SK-N-SH (cell line): Measurements from ENCODE around the gene C4orf50. TPM values are rescaled to one million over a fixed set of nuclear protein-coding genes. Genes with fewer than 3 reads are reported as not detected.

Source experiments
- CTCF ChIA-PET: fragments of 300-600, 350-600 bp; formaldehyde crosslinking; extraction: SDS; loops from one replicate; lab custom pipeline; 2021; lab: Yijun Ruan, JAX
- POLR2A ChIA-PET: fragments of 350-600 bp; sonication (Branson Sonifier 250); formaldehyde crosslinking; extraction: SDS; loops from one replicate; lab custom pipeline; 2020; ENCODE audit warnings: antibody characterized with exemption, inconsistent platforms; lab: Yijun Ruan, JAX
- DNase-seq: peaks from one replicate; pipeline ENCODE4 v3.0.0; 2012
- H2AFZ ChIP-seq: fragments of 200-600 bp; sonication (generic); 2 replicates; pipeline ENCODE4 v1.8.1; 2016; ENCODE audit warnings: antibody characterized with exemption, mild to moderate bottlenecking, low read depth
- H3F3A ChIP-seq: fragments of 200-600 bp; sonication (generic); replicated peaks from 2 replicates; pipeline ENCODE3; 2016; ENCODE audit warnings: antibody characterized with exemption, mild to moderate bottlenecking; ENCODE audit not compliant: insufficient read depth
- H3K27ac ChIP-seq, 2 experiments: fragments of 200-500 bp in 1 of 2; fragments of 200-600 bp in 1 of 2; sonication (Bioruptor generic) in 1 of 2; sonication (generic), shearing (Covaris generic) in 1 of 2; 2 replicates each; pipeline versions ENCODE4 v1.5.1 to v1.6.1; 2014 to 2016; ENCODE audit warnings: low read depth in 2 of 2, inconsistent platforms in 1 of 2, low read length in 1 of 2, mild to moderate bottlenecking in 1 of 2, mixed read lengths in 1 of 2
- H3K27me3 ChIP-seq: fragments of 200-600 bp; sonication (generic), shearing (Covaris generic); 2 replicates; pipeline ENCODE4 v1.6.1; 2016; ENCODE audit warnings: mixed run types; ENCODE audit not compliant: insufficient read depth
- H3K36me3 ChIP-seq, 2 experiments: fragments of 200-500 bp in 1 of 2; fragments of 200-600 bp in 1 of 2; sonication (Bioruptor generic) in 1 of 2; sonication (generic) in 1 of 2; replicated peaks in 1 of 2; 2 replicates each; pipeline versions ENCODE3 to v1.5.1; 2014 to 2016; ENCODE audit warnings: low read length in 1 of 2, mild to moderate bottlenecking in 1 of 2; ENCODE audit not compliant: insufficient read depth in 2 of 2, control insufficient read depth in 1 of 2
- H3K4me1 ChIP-seq, 2 experiments: fragments of 200-500 bp in 1 of 2; fragments of 200-600 bp in 1 of 2; sonication (Bioruptor generic) in 1 of 2; sonication (generic), shearing (Covaris generic) in 1 of 2; 2 replicates each; pipeline versions ENCODE4 v1.5.1 to v1.6.1; 2014 to 2016; ENCODE audit warnings: low read depth in 1 of 2, low read length in 1 of 2, mixed run types in 1 of 2; ENCODE audit not compliant: insufficient read depth in 2 of 2, control insufficient read depth in 1 of 2
- H3K4me2 ChIP-seq: fragments of 200-600 bp; sonication (generic), shearing (Covaris generic); 2 replicates; pipeline ENCODE4 v1.6.1; 2017; ENCODE audit warnings: mixed run types
- H3K4me3 ChIP-seq, 2 experiments: fragments of 200-500 bp in 1 of 2; fragments of 200-600 bp in 1 of 2; sonication (Bioruptor generic) in 1 of 2; sonication (generic), shearing (Covaris generic) in 1 of 2; 2 replicates each; pipeline versions ENCODE4 v1.5.1 to v1.8.1; 2014 to 2016; ENCODE audit warnings: low read depth in 2 of 2, inconsistent platforms in 1 of 2, low read length in 1 of 2, mild to moderate bottlenecking in 1 of 2, mixed read lengths in 1 of 2, moderate library complexity in 1 of 2
- H3K79me2 ChIP-seq: fragments of 200-600 bp; sonication (generic); 2 replicates; pipeline ENCODE4 v1.8.1; 2017; ENCODE audit warnings: mild to moderate bottlenecking; ENCODE audit not compliant: insufficient read depth
- H3K9ac ChIP-seq: fragments of 200-600 bp; sonication (generic); 2 replicates; pipeline ENCODE4 v1.6.1; 2017; ENCODE audit warnings: mixed run types
- H3K9me2 ChIP-seq: fragments of 200-600 bp; sonication (generic); 2 replicates; pipeline ENCODE4 v1.6.1; 2017; ENCODE audit warnings: mixed run types
- H3K9me3 ChIP-seq: fragments of 200-600 bp; sonication (generic); 2 replicates; pipeline ENCODE4 v1.6.1; 2017; ENCODE audit warnings: mixed run types, mild to moderate bottlenecking, moderate library complexity
- H4K20me1 ChIP-seq: fragments of 200-600 bp; sonication (generic); 2 replicates; pipeline ENCODE4 v1.6.1; 2017; ENCODE audit warnings: mild to moderate bottlenecking, mixed run types; ENCODE audit not compliant: insufficient read depth
- CTCF ChIP-seq: fragments of 200-600 bp; sonication (generic); IDR thresholded peaks from 2 replicates; pipeline ENCODE4 v1.6.1; 2017; ENCODE audit warnings: antibody characterized with exemption, mild to moderate bottlenecking, moderate library complexity
- ELF1 ChIP-seq: IDR thresholded peaks from 2 replicates; pipeline ENCODE4 v1.4.0; 2012
- FOXM1 ChIP-seq: IDR thresholded peaks from 2 replicates; pipeline ENCODE4 v1.4.0; 2012; ENCODE audit warnings: low read depth, mild to moderate bottlenecking
- GABPA ChIP-seq: IDR thresholded peaks from 2 replicates; pipeline ENCODE4 v1.4.0; 2012; ENCODE audit warnings: low read depth, mild to moderate bottlenecking
- GATA2 ChIP-seq: sonication (generic); formaldehyde crosslinking; IDR thresholded peaks from 2 replicates; pipeline ENCODE4 v1.5.0; 2020; ENCODE audit warnings: mild to moderate bottlenecking, missing genetic modification reagents
- NFIC ChIP-seq: IDR thresholded peaks from 2 replicates; pipeline ENCODE4 v1.4.0; 2012; ENCODE audit warnings: borderline replicate concordance
- POLR2AphosphoS5 ChIP-seq: IDR thresholded peaks from 2 replicates; pipeline ENCODE4 v1.6.1; 2012; ENCODE audit warnings: low read depth, low read length
- RAD21 ChIP-seq: IDR thresholded peaks from 2 replicates; pipeline ENCODE4 v1.6.1; 2012; ENCODE audit warnings: mild to moderate bottlenecking, low read length
- RFX5 ChIP-seq: IDR thresholded peaks from 2 replicates; pipeline ENCODE4 v1.6.1; 2012; ENCODE audit warnings: mild to moderate bottlenecking, improper control_type of control experiment, low read length
- RXRA ChIP-seq: IDR thresholded peaks from 2 replicates; pipeline ENCODE4 v1.4.0; 2012; ENCODE audit warnings: low read depth, mild to moderate bottlenecking, borderline replicate concordance
- SIN3A ChIP-seq: IDR thresholded peaks from 2 replicates; pipeline ENCODE4 v1.6.1; 2012; ENCODE audit warnings: low read depth, mild to moderate bottlenecking, low read length, moderate library complexity, borderline replicate concordance
- TAF1 ChIP-seq: IDR thresholded peaks from 2 replicates; pipeline ENCODE4 v1.6.1; 2012; ENCODE audit warnings: low read depth, mild to moderate bottlenecking, low read length, moderate library complexity, borderline replicate concordance
- TCF12 ChIP-seq: IDR thresholded peaks from 2 replicates; pipeline ENCODE4 v1.4.0; 2012
- TEAD4 ChIP-seq: IDR thresholded peaks from 2 replicates; pipeline ENCODE4 v1.4.0; 2012; ENCODE audit warnings: mild to moderate bottlenecking, borderline replicate concordance; ENCODE audit not compliant: insufficient read depth
- USF2 ChIP-seq: fragments of 150-350 bp; IDR thresholded peaks from 2 replicates; pipeline ENCODE4 v1.6.1; 2017; ENCODE audit warnings: antibody characterized with exemption, low read length, low read depth, borderline replicate concordance
- YY1 ChIP-seq: IDR thresholded peaks from 2 replicates; pipeline ENCODE4 v1.4.0; 2012; ENCODE audit warnings: low read depth, mild to moderate bottlenecking
- WGBS: methylation state at CpG from one replicate; pipeline ENCODE4 v1.1.6; 2017; ENCODE audit warnings: low lambda C conversion rate; 5-methylcytosine and 5-hydroxymethylcytosine counted together
- polyA plus RNA-seq, 3 experiments: library from polyadenylated mRNA; depleted of rRNA; stranded (reverse); fragments of >200 nt; gene quantifications; 2 replicates each; pipeline ENCODE4 v1.2.3, GENCODE V29; 2012
- TF ChIP-seq, protein P1 (sequence below): fragments of 150-350 bp; IDR thresholded peaks from 2 replicates; pipeline ENCODE4 v1.6.1; 2016; ENCODE audit warnings: mild to moderate bottlenecking, low read depth, low read length
- TF ChIP-seq, protein P2 (sequence below): IDR thresholded peaks from 2 replicates; pipeline ENCODE4 v1.4.0; 2012; ENCODE audit warnings: low read depth
- TF ChIP-seq, protein P3 (sequence below): IDR thresholded peaks from 2 replicates; pipeline ENCODE4 v1.4.0; 2012; ENCODE audit warnings: low read depth, borderline replicate concordance

Gene C4orf50
- polyA plus RNA-seq, 1 of the 3 experiments (the other 2 are of a cell fraction) = under 0.01 TPM

GRCh38 chr4:5854929-5855328, 163.3 kb downstream of the C4orf50 start:
- no peak overlapping the region for H3K4me3 ChIP-seq
- WGBS = 34% methylated on average over 3 of the region's 3 CpGs
- H3K9ac ChIP-seq = no peak overlapping the region
- H3K4me1 ChIP-seq = no peaks in the 10 kb centered on the region
- TF ChIP-seq POLR2AphosphoS5 (no peak), RAD21 (no peak), GABPA (no peak), GATA2 (CRISPR knock-in tag) (no peak), SIN3A (no peak), CTCF (no peak), TCF12 (no peak), NFIC (no peak), RFX5 (no peak), FOXM1 (no peak), YY1 (no peak), ELF1 (no peak), TEAD4 (no peak), RXRA (no peak)
- TF ChIP-seq, protein P1, sequence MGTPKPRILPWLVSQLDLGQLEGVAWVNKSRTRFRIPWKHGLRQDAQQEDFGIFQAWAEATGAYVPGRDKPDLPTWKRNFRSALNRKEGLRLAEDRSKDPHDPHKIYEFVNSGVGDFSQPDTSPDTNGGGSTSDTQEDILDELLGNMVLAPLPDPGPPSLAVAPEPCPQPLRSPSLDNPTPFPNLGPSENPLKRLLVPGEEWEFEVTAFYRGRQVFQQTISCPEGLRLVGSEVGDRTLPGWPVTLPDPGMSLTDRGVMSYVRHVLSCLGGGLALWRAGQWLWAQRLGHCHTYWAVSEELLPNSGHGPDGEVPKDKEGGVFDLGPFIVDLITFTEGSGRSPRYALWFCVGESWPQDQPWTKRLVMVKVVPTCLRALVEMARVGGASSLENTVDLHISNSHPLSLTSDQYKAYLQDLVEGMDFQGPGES = no peak
- TF ChIP-seq, protein P2, sequence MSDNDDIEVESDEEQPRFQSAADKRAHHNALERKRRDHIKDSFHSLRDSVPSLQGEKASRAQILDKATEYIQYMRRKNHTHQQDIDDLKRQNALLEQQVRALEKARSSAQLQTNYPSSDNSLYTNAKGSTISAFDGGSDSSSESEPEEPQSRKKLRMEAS = no peak
- H3K79me2 ChIP-seq = no peaks in the 10 kb centered on the region
- H3F3A ChIP-seq = no peaks in the 10 kb centered on the region
- no peaks in the 10 kb centered on the region for H3K27me3 ChIP-seq
- H2AFZ ChIP-seq = no peak overlapping the region
- no peaks in the 10 kb centered on the region for H4K20me1 ChIP-seq
- no peaks in the 10 kb centered on the region for H3K9me2 ChIP-seq
- no peaks in the 10 kb centered on the region for H3K36me3 ChIP-seq
- DNase-seq = no peak
- ChIA-PET POLR2A (no interaction called here), CTCF (interaction anchor here (1.3 kb wide), 1 partner anchor 143 kb away, joined by 3 read pairs; no protein-coding TSS in a partner anchor)
- H3K9me3 ChIP-seq = no peaks in the 10 kb centered on the region
- no peak overlapping the region for H3K4me2 ChIP-seq
- no peak overlapping the region for H3K27ac ChIP-seq

- Histone ChIP-seq H3K36me3 (no peaks in the 10 kb centered on the region), H2AFZ (no peak overlapping the region), H4K20me1 (no peaks in the 10 kb centered on the region), H3K9ac (no peak overlapping the region), H3K4me1 (no peaks in the 10 kb centered on the region), H3K9me3 (no peaks in the 10 kb centered on the region), H3K4me2 (no peak overlapping the region), H3K27me3 (no peaks in the 10 kb centered on the region), H3K9me2 (no peaks in the 10 kb centered on the region), H3K4me3 (no peak overlapping the region), H3K27ac (no peak overlapping the region), H3F3A (no peaks in the 10 kb centered on the region), H3K79me2 (no peaks in the 10 kb centered on the region)
- POLR2A ChIA-PET = no interaction called here
- TF ChIP-seq TAF1 = no peak
- no peak for TF ChIP-seq USF2
- no peak for TF ChIP-seq POLR2AphosphoS5
- TF ChIP-seq GATA2 (CRISPR knock-in tag) = no peak
- TF ChIP-seq, protein P3, sequence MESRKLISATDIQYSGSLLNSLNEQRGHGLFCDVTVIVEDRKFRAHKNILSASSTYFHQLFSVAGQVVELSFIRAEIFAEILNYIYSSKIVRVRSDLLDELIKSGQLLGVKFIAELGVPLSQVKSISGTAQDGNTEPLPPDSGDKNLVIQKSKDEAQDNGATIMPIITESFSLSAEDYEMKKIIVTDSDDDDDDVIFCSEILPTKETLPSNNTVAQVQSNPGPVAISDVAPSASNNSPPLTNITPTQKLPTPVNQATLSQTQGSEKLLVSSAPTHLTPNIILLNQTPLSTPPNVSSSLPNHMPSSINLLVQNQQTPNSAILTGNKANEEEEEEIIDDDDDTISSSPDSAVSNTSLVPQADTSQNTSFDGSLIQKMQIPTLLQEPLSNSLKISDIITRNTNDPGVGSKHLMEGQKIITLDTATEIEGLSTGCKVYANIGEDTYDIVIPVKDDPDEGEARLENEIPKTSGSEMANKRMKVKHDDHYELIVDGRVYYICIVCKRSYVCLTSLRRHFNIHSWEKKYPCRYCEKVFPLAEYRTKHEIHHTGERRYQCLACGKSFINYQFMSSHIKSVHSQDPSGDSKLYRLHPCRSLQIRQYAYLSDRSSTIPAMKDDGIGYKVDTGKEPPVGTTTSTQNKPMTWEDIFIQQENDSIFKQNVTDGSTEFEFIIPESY = no peak
- 52% methylated on average over 9 of the region's 9 CpGs for WGBS
- CTCF ChIA-PET = no interaction called here
- no peak for DNase-seq
These were observed 165.6 kb downstream of the C4orf50 start for GRCh38 chr4:5852523-5853202.
